Uterus (tissue), 2 donors: Measurements from ENCODE around the gene IDNK.

Experiments
- CTCF ChIP-seq, 4 experiments: fragments of 200-600 bp in 2 of 4; fragments of 450-650 bp in 2 of 4; sonication (generic) in 2 of 4; IDR thresholded peaks; one replicate each; pipeline ENCODE4 v1.5.1; 2016 to 2019; ENCODE audit warnings: antibody characterized with exemption in 4 of 4, mild to moderate bottlenecking in 2 of 4, moderate library complexity in 1 of 4
- POLR2A ChIP-seq, 2 donors: fragments of 450-650 bp; IDR thresholded peaks; one replicate each; pipeline ENCODE4 v1.6.1; 2016; ENCODE audit warnings: antibody characterized with exemption in 2 of 2, mild to moderate bottlenecking in 1 of 2, moderate library complexity in 1 of 2

GRCh38 chr9:83574482-83574881, 48.5 kb upstream of the IDNK start:
- TF ChIP-seq CTCF (IDR thresholded peaks at IDR 0.05) (no peak), POLR2A (IDR thresholded peaks at IDR 0.05) (no peak)
